Neural cell (in vitro differentiated cells): ENCODE results near the gene RAB40C.
A peak's percentile ranks its signal among the peaks of the same experiment; 100 is the strongest.

Experiments used
- EP300 ChIP-seq: fragments of 450-650 bp; conservative IDR thresholded peaks from 2 replicates; pipeline ENCODE4 v1.6.1; 2014; ENCODE audit warnings: antibody characterized with exemption, mild to moderate bottlenecking, moderate library complexity; ENCODE audit not compliant: poor library complexity, severe bottlenecking
- EZH2 ChIP-seq: fragments of 200-600, 300-800 bp; shearing (Covaris generic), sonication (generic); IDR thresholded peaks from 2 replicates; pipeline ENCODE4 v1.6.1; 2014; ENCODE audit warnings: antibody characterized with exemption, low read length, borderline replicate concordance, mild to moderate bottlenecking; ENCODE audit not compliant: insufficient read depth, poor library complexity, severe bottlenecking
- MXI1 ChIP-seq: fragments of 450-650 bp; conservative IDR thresholded peaks from 2 replicates; pipeline ENCODE4 v1.6.1; 2014; ENCODE audit warnings: antibody characterized with exemption, mild to moderate bottlenecking; ENCODE audit not compliant: poor library complexity, severe bottlenecking
- POLR2AphosphoS5 ChIP-seq: IDR thresholded peaks from 2 replicates; pipeline ENCODE4 v1.6.1; 2012
- RAD21 ChIP-seq: fragments of 450-650 bp; conservative IDR thresholded peaks from 2 replicates; pipeline ENCODE4 v1.6.1; 2014; ENCODE audit warnings: antibody characterized with exemption, mild to moderate bottlenecking, moderate library complexity
- SMC3 ChIP-seq: fragments of 450-650 bp; conservative IDR thresholded peaks from 2 replicates; pipeline ENCODE4 v1.6.1; 2014; ENCODE audit warnings: antibody characterized with exemption, mild to moderate bottlenecking, moderate library complexity; ENCODE audit not compliant: poor library complexity
- TAF1 ChIP-seq: IDR thresholded peaks from 2 replicates; pipeline ENCODE4 v1.6.1; 2012; ENCODE audit warnings: low read depth
- TF ChIP-seq, protein P1 (sequence below): fragments of 450-650 bp; IDR thresholded peaks from 2 replicates; pipeline ENCODE4 v1.5.1; 2014; ENCODE audit warnings: antibody characterized with exemption, mild to moderate bottlenecking, moderate library complexity; ENCODE audit not compliant: poor library complexity, severe bottlenecking

- TF ChIP-seq, protein P1, sequence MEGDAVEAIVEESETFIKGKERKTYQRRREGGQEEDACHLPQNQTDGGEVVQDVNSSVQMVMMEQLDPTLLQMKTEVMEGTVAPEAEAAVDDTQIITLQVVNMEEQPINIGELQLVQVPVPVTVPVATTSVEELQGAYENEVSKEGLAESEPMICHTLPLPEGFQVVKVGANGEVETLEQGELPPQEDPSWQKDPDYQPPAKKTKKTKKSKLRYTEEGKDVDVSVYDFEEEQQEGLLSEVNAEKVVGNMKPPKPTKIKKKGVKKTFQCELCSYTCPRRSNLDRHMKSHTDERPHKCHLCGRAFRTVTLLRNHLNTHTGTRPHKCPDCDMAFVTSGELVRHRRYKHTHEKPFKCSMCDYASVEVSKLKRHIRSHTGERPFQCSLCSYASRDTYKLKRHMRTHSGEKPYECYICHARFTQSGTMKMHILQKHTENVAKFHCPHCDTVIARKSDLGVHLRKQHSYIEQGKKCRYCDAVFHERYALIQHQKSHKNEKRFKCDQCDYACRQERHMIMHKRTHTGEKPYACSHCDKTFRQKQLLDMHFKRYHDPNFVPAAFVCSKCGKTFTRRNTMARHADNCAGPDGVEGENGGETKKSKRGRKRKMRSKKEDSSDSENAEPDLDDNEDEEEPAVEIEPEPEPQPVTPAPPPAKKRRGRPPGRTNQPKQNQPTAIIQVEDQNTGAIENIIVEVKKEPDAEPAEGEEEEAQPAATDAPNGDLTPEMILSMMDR = no peak
- TF ChIP-seq EZH2 (no peak), MXI1 (peak; percentile 81), POLR2AphosphoS5 (peak; percentile 71), SMC3 (peak; percentile 16), EP300 (peak; percentile 23), TAF1 (no peak), RAD21 (no peak)
Observed at GRCh38 chr16:641326-642188, 51.7 kb downstream of the RAB40C start, which contains the start of gene MCRIP2.
